GM04503 (cell line): Measurements from ENCODE around the gene ARHGEF16.

Source experiments
- DNase-seq: peaks from one replicate; pipeline ENCODE4 v3.0.0-alpha.2; 2012; ENCODE audit warnings: low read depth

The ARHGEF16 gene

GRCh38 chr1:3438661-3439180 is 15.7 kb upstream of the ARHGEF16 start:
- no peak for DNase-seq

GRCh38 chr1:3439346-3440299 is 14.8 kb upstream of the ARHGEF16 start:
- no peak for DNase-seq

GRCh38 chr1:3440300-3440681 is 14.2 kb upstream of the ARHGEF16 start:
- no peak for DNase-seq

GRCh38 chr1:3440711-3441409 is 13.6 kb upstream of the ARHGEF16 start:
- DNase-seq = no peak

- no peak for DNase-seq
Measured at GRCh38 chr1:3441410-3441847, 13.0 kb upstream of the ARHGEF16 start.

- DNase-seq = no peak
Measured at GRCh38 chr1:3441880-3442279, 12.6 kb upstream of the ARHGEF16 start.

GRCh38 chr1:3442331-3442730 is 12.1 kb upstream of the ARHGEF16 start:
- no peak for DNase-seq

GRCh38 chr1:3442901-3443300 is 11.6 kb upstream of the ARHGEF16 start:
- no peak for DNase-seq

GRCh38 chr1:3443807-3444206 is 10.7 kb upstream of the ARHGEF16 start:
- DNase-seq = no peak

- DNase-seq = no peak
Measured at GRCh38 chr1:3444298-3444697, 10.2 kb upstream of the ARHGEF16 start.

GRCh38 chr1:3444736-3445135 is 9.7 kb upstream of the ARHGEF16 start:
- no peak for DNase-seq

GRCh38 chr1:3450202-3450863 is 4.1 kb upstream of the ARHGEF16 start:
- no peak for DNase-seq

GRCh38 chr1:3450983-3451382 is 3.5 kb upstream of the ARHGEF16 start:
- no peak for DNase-seq

GRCh38 chr1:3451994-3452865 is 2.2 kb upstream of the ARHGEF16 start:
- no peak for DNase-seq

GRCh38 chr1:3452866-3453175 is 1.6 kb upstream of the ARHGEF16 start:
- DNase-seq = no peak

GRCh38 chr1:3453203-3453761 is 1.2 kb upstream of the ARHGEF16 start:
- DNase-seq = no peak

- no peak for DNase-seq
Measured at GRCh38 chr1:3454811-3455618, 550 bp downstream of the ARHGEF16 start.

GRCh38 chr1:3455670-3456448 is 1.4 kb downstream of the ARHGEF16 start:
- no peak for DNase-seq

- DNase-seq = no peak
Measured at GRCh38 chr1:3456449-3456963, 2.0 kb downstream of the ARHGEF16 start.
